Peyer's patch (tissue), 4 donors: ENCODE data around the gene KIAA1671.

Source experiments
- POLR2A ChIP-seq, 2 donors: fragments of 450-650 bp; IDR thresholded peaks; one replicate each; pipeline ENCODE4 v1.5.1; 2017; ENCODE audit warnings: antibody characterized with exemption in 2 of 2, mild to moderate bottlenecking in 2 of 2, moderate library complexity in 2 of 2
- TF ChIP-seq, protein P1 (sequence below), 6 experiments: fragments of 450-650 bp in 4 of 6; fragments of 200-600 bp in 2 of 6; sonication (generic) in 1 of 6; IDR thresholded peaks; one replicate each; pipeline ENCODE4 v1.5.1; 2017 to 2019; ENCODE audit warnings: antibody characterized with exemption in 6 of 6, mild to moderate bottlenecking in 3 of 6, moderate library complexity in 1 of 6

DNA sequence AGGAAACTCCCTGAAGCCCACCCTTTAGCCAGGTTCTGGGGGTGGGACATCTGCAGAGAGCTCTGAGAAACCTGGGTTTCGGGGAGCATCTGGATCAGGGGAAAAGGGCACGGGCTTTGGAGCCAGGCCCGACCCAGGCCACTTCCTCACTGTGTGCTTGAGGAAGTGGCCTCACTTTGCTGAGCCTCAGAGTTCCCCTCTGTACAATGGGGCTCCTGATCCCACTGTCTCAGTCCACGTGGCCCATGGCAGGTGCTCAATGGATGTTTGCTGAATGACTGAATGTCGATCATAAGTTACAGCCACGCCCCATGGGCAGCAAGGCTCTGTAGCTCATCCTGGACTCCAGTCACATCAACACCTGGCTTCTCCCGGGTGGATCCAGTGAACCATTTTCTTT lies 248.5 kb downstream of the KIAA1671 start:
- TF ChIP-seq, protein P1, sequence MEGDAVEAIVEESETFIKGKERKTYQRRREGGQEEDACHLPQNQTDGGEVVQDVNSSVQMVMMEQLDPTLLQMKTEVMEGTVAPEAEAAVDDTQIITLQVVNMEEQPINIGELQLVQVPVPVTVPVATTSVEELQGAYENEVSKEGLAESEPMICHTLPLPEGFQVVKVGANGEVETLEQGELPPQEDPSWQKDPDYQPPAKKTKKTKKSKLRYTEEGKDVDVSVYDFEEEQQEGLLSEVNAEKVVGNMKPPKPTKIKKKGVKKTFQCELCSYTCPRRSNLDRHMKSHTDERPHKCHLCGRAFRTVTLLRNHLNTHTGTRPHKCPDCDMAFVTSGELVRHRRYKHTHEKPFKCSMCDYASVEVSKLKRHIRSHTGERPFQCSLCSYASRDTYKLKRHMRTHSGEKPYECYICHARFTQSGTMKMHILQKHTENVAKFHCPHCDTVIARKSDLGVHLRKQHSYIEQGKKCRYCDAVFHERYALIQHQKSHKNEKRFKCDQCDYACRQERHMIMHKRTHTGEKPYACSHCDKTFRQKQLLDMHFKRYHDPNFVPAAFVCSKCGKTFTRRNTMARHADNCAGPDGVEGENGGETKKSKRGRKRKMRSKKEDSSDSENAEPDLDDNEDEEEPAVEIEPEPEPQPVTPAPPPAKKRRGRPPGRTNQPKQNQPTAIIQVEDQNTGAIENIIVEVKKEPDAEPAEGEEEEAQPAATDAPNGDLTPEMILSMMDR (IDR thresholded peaks at IDR 0.05), result no peak
- TF ChIP-seq POLR2A (IDR thresholded peaks at IDR 0.05), result no peak
